Measurements from ENCODE around the gene SVEP1.

Gene SVEP1

GRCh38 chr9:110520120-110520701 lies 59.3 kb downstream of the SVEP1 start:
- no peak for DNase-seq

DNA sequence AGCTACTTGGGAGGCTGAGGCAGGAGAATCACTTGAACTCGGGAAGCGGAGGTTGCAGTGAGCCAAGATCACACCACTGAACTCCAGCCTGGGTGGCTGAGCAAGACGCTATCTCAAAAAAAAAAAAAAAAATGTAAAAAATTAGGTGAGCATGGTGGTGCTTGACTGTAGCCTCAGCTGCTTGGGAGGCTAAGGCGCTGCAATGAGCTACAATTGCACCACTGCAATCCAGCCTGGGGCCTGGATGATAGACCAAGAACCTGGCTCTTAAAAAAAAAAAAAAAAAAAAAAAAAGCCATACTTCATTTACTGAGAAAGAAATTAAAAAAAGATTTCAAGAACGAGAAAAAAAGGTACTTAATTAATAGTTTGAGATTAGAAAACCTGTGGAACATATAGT lies 62.1 kb downstream of the SVEP1 start:
- no peak for DNase-seq

GRCh38 chr9:110514897-110515296 lies 64.6 kb downstream of the SVEP1 start:
- DNase-seq = no peak

DNA sequence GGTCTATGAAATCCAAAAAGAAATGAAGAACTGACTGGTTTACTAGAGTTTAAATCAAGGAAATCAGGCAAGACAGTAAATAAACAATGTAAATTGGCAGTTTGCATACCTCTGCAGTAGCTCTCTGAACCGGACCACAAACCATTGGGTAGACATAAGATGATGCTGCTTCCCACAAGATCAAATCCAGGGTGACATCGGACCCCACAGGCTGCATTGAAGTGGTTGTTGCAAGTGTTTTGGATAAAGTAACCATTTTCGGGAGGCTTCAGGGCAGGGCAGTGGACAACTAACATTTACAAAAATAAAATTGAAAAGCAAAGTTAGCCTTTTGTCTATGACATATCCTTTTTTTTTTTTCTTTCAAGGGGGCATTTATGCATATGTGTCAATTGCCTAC lies 66.7 kb downstream of the SVEP1 start:
- DNase-seq = no peak

- DNase-seq = no peak
These were observed 69.7 kb downstream of the SVEP1 start for GRCh38 chr9:110509792-110510191.

- DNase-seq = no peak
These were observed 76.7 kb downstream of the SVEP1 start for GRCh38 chr9:110502842-110503241.

DNA sequence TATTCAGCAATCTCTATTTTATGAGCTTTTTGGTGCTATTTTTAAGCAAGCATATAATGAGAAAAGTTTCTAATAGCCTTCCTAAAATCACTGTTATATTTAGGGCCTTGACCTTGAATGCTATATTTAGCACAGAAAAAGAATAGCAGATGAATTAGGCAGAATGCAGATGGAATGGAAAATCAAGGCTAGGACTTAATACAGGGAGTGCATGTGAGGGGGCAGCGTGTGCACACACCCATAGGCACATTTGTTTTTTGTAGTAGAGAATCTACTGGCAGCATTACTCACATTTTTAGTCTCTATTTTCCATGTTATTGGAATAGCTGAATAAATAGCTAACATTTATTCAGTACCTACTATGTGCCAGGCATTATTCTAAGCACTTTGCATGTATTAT lies 79.9 kb downstream of the SVEP1 start:
- no peak for DNase-seq

DNA sequence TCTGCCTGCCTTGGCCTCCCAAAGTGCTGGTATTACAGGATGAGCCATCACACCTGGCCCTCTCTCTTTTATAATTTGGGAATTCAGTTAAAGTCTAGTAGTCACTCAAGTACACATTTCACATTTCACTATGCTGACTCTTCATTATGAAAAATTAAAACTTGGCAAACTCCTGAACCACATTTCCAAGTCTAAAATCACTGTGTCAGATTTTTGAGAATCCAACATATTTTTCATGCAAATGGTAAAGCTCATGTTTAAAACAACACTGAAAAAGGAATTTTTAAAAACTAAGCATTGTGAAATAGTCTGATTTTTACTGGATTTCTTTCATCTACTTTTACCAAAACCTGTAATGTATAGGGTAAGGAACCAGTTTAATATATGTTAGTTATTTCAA lies 92.3 kb downstream of the SVEP1 start:
- DNase-seq = no peak

DNA sequence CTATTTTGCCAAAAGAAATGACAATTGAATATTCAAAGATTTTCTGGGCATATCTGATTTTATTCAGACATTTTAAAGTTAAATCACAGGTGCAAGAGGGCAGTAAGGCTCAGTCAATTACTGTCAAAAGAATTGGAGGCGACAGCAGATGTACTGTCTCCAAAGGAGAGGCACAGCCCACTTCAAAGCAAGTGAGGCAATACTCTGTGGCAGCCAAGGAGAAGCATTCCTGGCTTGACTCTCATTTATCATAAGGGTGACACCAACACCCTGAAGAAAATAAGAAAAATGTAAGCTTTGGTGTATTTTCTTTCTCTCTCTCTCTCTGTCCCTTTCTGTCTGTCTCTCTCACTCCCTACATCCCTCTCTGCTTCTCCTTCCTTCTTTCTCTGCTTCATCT lies 93.3 kb downstream of the SVEP1 start:
- DNase-seq = no peak

DNA sequence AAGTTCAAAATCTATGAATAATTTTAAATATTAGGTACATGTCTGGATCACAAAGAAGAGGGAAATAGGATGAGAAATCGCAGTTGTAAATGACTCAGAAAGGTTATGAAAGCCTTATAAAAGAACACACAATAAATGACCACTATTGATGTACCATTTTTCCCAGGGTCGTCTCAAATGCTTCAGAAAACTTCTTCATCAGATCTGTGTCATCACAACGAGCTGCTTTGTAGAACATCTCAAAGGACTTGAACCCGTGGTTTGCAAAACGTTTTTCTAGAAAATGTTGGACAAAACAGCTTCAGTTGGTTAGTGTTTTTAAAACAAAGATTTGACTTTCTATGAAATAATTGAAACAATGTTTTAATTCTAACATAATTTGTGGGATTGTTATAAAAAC lies 100.1 kb downstream of the SVEP1 start:
- no peak for DNase-seq

DNA sequence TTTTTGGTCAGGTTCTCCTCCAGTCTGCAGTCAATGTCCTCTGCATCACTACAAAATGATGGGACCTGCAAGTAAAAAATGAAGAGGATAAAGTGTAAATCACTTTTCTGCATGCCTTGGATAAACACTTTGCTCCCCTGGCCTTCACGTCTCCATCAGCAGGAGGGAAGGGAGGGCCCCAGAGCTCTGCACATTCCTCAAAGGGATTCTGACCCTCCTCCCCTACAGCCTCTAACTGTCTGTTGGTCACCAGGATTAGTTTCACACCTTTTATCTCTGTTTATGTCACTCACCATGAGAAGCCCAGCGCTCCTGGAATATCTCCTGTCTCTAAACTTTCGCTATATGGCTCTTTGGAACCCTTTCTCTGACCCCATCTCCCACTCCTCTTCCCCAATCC lies 103.3 kb downstream of the SVEP1 start:
- DNase-seq = no peak

- no peak for DNase-seq
These were observed 107.4 kb downstream of the SVEP1 start for GRCh38 chr9:110472111-110472510.

DNA sequence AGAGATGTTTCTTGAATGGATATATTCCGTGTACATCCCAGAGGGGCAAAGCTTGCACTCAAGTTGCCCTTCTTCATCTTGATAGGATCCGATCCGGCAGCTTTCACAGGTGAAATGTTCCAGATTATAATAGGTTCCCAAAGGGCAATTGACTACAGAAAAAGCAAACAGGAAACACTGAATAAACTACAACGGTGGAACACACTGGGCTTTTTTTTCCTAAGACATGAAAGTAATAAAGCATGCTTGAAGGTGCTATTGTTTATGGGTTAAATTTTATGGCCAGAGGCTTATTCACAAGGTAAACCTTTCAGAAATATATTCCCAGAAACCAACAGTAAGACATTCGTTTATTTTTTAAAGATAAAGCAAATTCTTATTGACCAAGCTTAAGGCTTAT lies 110.6 kb downstream of the SVEP1 start:
- no peak for DNase-seq

GRCh38 chr9:110465190-110465589 lies 114.4 kb downstream of the SVEP1 start:
- no peak for DNase-seq

DNA sequence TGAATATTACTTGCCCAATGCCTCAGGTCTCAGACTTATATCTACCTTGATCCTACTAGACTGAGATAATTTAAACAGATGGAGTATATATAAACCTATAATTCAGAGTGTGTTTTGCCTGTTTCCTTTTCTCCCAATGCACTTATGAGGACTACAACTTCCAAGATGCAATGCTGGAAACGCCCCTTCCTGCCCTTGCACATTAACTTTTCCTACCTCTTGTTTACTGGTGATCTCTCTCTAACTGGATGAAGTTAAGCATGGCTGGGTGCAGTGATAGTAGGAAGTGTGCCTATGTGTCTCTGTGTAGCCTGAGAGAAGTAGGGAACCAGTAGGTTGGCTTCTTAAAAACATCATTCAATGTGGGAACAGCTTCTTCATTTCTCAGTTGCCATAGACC lies 115.2 kb downstream of the SVEP1 start:
- DNase-seq = no peak

DNA sequence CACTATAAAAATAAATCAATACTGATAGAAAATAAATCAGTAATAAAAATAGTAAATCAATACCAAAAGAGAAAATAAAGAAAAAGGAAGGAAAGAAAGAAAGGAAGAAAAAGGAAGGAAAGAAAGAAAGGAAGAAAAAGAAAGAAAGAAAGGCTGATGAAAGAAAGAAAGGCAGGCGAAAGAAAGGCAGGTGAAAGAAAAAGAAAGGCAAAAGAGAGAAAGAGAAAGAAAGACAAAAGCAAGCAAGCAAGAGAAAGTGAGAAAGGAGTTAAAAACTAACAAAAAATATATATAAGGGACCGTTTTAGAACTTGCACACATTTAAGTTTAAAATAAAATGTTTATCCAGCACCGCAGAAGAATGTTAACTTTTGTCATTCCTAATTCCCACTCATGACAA lies 116.0 kb downstream of the SVEP1 start:
- no peak for DNase-seq

DNA sequence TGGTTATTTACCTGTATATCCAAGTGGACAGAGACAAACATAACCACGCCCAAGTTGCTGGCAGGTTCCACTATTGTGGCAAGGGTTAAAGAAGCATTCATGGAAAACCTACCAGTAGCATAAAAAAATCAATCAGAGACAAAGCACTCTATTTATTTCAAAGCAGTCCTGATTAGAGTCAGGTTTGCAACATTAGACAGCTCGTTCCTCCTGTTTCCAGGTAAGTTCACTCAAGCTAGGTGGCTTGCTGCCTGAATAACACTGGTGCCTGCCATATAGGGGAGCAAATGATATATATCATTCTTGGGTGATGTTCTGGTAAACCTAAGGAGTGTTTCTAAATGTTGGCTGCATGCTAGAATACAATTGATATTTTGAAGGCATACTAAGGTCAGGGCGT lies 122.3 kb downstream of the SVEP1 start:
- DNase-seq = no peak

GRCh38 chr9:110456681-110457080 lies 122.9 kb downstream of the SVEP1 start:
- DNase-seq = no peak

- no peak for DNase-seq
These were observed 123.7 kb downstream of the SVEP1 start for GRCh38 chr9:110455860-110456259.

DNA sequence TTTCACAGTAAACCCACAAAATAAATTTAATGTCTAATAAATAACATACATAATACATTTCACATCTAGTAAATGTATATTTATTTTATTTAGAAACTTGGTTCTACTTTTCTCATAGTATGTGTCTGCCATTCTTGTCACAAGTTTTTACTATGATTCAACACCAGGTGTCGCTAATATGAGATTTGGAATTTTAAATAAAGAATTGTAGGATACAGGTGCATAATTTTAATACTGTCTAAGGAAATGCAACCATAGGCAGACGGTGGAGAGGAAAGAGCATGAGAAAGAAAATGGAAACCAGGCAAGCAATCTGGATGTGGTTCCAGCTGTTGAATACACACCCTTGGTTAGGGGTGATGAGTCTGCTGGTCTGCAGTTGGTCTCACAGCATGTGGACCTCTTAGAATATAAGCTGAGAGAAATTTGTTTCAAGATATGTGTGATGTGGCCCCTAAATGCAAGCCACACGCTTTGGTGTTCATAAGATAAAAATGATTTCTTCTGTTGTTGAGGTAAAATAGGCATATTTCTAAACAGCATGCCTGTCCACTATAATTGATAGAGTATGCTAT lies 127.2 kb downstream of the SVEP1 start:
- no peak for DNase-seq

- no peak for DNase-seq
These were observed 127.8 kb downstream of the SVEP1 start for GRCh38 chr9:110451726-110452125.

DNA sequence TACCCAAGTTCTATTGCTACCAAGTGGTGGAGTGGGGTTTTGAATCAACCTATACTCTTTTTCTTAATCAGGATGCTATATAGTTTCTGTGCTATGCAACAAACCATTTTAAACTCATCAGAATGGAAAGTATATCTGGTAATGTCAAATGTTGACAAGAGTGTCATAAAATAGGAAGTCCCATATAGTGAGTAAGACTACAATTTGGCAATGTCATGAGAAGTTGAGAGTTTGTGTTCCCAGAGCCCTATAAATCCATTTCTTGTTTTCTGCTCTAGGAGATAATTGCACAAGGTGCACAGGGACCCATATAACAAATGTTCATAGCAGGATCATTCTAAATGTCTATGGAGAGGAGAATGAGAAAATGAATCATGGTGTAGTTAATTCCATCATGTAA lies 132.1 kb downstream of the SVEP1 start:
- no peak for DNase-seq

GRCh38 chr9:110446171-110446570 lies 133.4 kb downstream of the SVEP1 start:
- DNase-seq = no peak

DNA sequence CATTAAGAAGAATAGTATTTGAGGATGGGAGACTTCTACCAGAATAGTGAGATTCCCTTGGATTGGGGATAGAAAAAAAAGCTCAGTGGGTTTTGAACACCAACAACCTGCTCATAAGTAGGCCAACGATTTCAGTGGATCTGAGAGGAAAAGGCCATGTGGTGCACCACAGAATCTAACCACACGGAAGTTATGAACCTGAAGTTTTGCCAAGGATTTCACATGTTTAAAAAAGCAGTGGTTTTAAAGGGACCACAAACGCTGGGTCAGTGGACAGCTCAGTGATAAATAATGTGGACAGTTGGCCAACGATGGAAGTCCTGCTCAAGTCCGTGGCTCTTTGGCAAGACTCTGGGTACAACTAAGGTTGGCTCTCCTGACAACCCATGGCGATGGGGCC lies 134.6 kb downstream of the SVEP1 start:
- no peak for DNase-seq

- DNase-seq = no peak
These were observed 135.7 kb downstream of the SVEP1 start for GRCh38 chr9:110443866-110444220.

Data from activated naive CD4-positive, alpha-beta T cell treated with Interleukin-2 at 50 U/mL for 16 hours (primary cell).